SW480 (cell line): ENCODE data around the gene KMT2E.

ENCODE experiments used
- DNase-seq: peaks from one replicate; pipeline ENCODE4 v3.0.0-alpha.2; 2016; ENCODE audit warnings: low spot score

Gene KMT2E

DNA sequence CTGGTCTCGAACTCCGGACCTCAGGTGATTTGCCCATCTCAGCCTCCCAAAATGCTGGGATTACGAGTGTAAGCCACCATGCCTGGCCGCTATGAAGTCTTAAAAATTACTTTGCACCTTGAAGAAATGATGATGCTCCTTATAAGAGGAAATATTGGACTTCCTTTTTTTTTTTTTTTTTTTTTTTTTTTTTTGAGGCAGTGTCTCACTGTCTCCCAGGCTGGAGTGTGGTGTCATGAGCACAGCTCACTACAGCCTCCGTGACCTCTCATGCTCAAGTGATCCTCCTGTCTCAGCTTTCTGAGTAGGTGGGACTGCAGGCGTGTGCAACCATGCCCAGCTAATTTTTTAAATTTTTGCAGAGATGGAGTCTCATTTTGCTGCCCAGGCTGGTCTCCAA, 65.3 kb downstream of the KMT2E start:
- no peak for DNase-seq

GRCh38 chr7:105084581-105084980, 70.6 kb downstream of the KMT2E start:
- DNase-seq = no peak

DNA sequence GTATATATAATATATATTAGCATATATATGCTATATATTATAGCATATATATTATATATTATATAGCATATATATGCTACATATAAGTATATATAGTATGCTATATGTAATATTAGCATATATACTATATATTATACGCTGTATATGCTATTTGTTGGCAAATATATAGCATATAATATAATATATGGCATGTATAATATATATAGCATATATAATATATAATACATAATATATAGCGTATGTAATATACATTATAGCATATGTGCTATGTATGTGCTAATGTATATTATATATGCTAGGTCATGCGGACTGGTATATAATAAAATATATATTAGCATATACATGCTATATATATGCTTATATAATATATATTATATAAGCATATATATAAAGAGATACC, 72.8 kb downstream of the KMT2E start:
- DNase-seq = no peak

GRCh38 chr7:105087981-105088380, 74.0 kb downstream of the KMT2E start:
- DNase-seq = no peak

GRCh38 chr7:105088456-105088855, 74.5 kb downstream of the KMT2E start:
- DNase-seq = no peak

GRCh38 chr7:105094966-105095365, 81.0 kb downstream of the KMT2E start:
- no peak for DNase-seq

DNA sequence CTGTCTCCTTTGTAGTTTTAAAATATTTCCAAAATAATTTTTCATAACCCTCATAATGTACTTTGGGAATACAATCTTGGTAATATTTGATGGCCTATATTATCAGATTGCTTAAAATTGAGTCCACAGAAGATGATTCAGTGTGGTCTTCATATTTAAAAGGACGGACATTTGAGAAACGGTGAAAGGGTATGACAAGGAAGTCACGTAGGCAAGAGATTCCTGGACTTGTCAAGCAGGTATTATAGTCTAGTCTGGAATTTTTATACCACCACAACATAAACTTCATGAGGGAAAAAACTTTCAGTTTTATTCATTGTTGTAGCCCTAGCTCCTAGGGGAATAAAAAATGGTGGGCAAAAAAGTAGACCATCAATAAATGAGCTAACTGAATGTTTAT, 82.3 kb downstream of the KMT2E start:
- no peak for DNase-seq

DNA sequence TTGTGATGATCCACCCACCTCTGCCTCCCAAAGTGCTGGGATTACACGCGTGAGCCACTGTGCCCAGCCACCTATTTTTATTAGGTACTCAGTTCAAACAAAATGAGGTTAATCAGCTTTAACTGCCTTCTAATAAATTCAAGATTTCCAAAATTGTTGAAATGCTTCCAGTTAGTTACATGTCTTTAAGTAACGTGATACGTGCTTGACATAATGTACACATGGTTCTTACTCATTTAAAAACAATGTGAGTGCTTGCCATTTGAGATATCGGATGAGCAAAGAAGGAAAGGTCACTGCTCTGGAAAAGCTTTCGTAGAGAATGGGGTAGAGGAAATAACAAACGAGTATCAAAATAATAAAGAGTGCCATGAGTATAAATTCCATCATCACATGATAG, 83.6 kb downstream of the KMT2E start:
- DNase-seq = no peak

- DNase-seq = peak; percentile 37
Measured at GRCh38 chr7:105098863-105099515, 85.0 kb downstream of the KMT2E start.

DNA sequence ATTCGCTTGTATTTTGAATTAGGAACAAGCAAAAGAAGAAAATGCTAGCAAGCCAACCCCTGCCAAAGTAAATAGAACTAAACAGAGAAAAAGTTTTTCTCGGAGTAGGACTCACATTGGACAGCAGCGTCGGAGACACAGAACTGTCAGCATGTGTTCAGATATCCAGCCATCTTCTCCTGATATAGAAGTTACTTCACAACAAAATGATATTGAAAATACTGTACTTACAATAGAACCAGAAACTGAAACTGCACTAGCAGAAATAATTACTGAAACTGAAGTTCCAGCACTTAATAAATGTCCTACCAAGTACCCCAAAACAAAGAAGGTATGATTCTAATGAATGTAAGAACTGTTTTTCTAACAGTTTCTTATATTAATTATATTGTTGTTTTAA, 87.9 kb downstream of the KMT2E start:
- DNase-seq = no peak

DNA sequence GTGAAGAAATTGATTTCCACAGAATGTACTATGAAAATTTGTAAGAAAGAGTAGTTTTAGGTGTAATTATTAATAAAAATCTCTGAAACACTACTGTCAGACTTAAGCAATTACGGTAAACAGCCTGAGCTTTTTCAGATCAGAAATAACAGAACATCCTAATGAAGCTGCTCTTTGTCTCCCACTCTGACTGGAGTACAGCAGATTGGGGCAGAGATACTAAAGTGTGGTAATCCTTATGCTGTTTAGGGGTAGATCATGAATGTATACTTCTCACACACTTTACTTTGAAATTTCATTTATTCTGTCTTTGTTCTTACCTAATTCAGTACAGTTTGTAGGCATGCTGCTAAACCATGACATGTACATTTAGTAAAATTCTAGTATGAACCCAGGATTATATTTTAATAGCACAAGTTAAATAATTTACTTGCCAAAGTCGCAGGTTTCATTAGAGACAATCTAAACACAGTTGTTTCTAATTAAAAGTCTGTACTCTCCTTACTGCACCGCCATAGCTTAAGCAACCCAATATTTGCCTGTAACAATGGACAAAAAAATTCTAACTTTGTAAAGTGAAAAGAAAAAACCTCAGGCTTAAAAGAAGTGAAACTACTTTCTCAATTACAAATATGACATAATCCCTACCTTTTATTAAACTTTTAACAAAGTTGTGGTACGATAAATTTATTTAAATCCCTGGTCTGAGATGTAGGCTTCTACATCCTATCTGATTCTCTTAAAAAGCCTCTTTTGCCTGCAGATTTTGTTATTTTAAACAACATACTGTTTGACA, 88.8 kb downstream of the KMT2E start:
- DNase-seq = no peak

DNA sequence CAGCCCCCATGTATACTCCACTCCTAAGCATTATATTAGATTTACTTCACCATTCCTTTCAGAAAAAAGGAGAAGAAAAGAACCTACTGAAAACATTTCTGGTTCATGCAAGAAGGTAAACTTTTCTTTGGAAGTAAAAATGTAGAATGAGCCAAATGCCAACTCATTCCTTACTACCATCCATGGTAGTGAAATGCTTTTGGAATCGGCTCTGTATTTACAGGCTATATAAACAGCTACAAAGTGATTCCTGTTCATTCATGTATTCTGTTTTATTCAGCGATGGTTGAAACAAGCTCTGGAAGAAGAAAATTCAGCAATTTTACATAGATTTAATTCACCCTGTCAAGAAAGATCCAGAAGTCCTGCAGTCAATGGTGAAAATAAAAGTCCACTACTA, 91.6 kb downstream of the KMT2E start:
- DNase-seq = no peak

GRCh38 chr7:105106473-105106872, 92.5 kb downstream of the KMT2E start:
- DNase-seq = peak; percentile 43

DNA sequence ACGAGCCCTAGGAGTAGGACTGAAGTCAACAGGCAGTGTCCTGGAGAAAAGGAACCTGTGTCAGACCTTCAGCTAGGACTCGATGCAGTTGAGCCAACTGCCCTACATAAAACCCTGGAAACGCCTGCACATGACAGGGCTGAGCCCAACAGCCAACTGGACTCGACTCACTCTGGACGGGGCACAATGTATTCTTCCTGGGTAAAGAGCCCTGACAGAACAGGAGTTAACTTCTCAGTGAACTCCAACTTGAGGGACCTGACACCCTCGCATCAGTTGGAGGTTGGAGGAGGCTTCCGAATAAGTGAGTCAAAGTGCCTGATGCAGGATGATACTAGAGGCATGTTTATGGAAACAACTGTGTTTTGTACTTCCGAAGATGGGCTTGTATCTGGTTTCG, 93.5 kb downstream of the KMT2E start:
- DNase-seq = no peak

- no peak for DNase-seq
Measured at GRCh38 chr7:105112440-105113418, 98.7 kb downstream of the KMT2E start.

GRCh38 chr7:105118612-105119600, 104.9 kb downstream of the KMT2E start:
- DNase-seq = no peak

GRCh38 chr7:105122619-105123018, 108.6 kb downstream of the KMT2E start:
- no peak for DNase-seq

DNA sequence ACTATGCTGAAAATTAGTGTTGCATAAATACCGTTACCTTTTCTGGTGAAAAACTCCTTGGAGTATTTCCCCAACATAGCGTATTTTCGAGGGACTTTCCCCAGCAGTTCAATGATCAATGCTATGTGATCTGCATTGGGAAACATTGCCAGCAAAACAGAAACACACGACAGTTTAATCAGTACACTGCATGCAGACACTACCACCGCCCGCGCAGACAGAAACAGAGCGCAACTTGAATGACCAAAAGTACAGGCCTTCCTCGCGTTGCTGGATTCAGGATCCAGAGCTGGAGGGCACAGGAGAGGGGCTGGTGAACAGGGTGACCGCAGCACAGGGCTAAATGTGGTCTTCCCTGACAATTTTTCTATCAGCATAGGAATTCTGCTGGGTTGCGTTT, 111.7 kb downstream of the KMT2E start:
- no peak for DNase-seq

- no peak for DNase-seq
Measured at GRCh38 chr7:105126436-105126975, 112.5 kb downstream of the KMT2E start.

DNA sequence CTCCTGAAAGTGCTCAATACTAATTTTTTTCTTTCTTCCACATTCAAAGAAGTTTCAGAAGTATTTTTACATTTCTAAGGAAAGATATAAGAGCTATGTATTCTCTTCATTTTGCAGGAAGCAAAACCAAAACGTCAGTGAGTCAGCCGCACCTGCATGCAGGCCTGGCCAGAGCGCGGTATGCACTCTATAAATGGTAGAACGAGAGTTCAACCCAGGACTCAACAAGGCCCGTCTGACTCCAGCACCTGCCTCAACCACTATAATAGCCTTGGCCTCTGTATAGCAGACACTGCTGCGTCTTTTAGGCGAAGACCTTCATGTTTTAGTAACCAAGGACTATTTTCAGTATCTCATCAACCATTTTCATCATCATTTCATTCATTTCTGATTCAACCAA, 113.2 kb downstream of the KMT2E start:
- DNase-seq = no peak

DNA sequence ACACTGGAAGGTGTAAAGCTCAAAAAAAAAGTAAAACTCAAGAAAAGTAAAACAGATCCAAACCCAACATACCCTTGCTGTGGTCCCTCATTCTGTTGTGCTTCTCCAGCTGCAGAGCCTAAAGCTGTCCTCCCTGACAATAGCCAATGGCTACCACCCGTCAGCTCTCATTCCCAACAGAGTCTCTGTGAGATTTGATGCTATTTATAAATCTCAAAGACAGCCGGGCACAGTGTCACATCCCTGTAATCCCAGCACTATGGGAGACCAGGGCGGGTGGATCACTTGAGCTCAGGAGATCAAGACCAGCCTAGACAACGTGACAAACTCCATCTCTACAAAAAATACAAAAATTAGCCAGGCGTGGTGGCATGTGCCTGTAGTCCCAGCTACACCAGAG, 116.0 kb downstream of the KMT2E start:
- DNase-seq = no peak
